H9 (cell line): ENCODE measurements around the gene ARID1B. TPM values are rescaled to one million over a fixed set of nuclear protein-coding genes. Genes with fewer than 3 reads are reported as not detected.

Experiments used
- DNase-seq: peaks from one replicate; pipeline ENCODE4 v3.0.0-alpha.2; 2017
- H2AFZ ChIP-seq: one replicate; pipeline ENCODE4 v1.6.1; 2013; ENCODE audit warnings: mild to moderate bottlenecking, low read length, control low read depth, moderate library complexity
- H2AK5ac ChIP-seq: 2 replicates; pipeline ENCODE4 v1.6.1; 2013; ENCODE audit warnings: low read length, control low read depth, mixed read lengths; ENCODE audit not compliant: insufficient read length
- H2BK120ac ChIP-seq: one replicate; pipeline ENCODE4 v1.6.1; 2013; ENCODE audit warnings: low read depth, mild to moderate bottlenecking, low read length, control low read depth, inconsistent platforms; ENCODE audit not compliant: poor library complexity, severe bottlenecking
- H2BK12ac ChIP-seq: 2 replicates; pipeline ENCODE4 v1.6.1; 2013; ENCODE audit warnings: low read length, control low read depth, mixed read lengths, low read depth; ENCODE audit not compliant: insufficient read length
- H2BK15ac ChIP-seq: 2 replicates; pipeline ENCODE4 v1.6.1; 2013; ENCODE audit warnings: low read depth, low read length, control low read depth
- H2BK20ac ChIP-seq: one replicate; pipeline ENCODE4 v1.6.1; 2013; ENCODE audit warnings: low read depth, mild to moderate bottlenecking, low read length, control low read depth, inconsistent platforms; ENCODE audit not compliant: poor library complexity, severe bottlenecking
- H2BK5ac ChIP-seq: 2 replicates; pipeline ENCODE4 v1.6.1; 2013; ENCODE audit warnings: low read length, control low read depth, mixed read lengths; ENCODE audit not compliant: insufficient read length
- H3K14ac ChIP-seq: 2 replicates; pipeline ENCODE4 v1.6.1; 2013; ENCODE audit warnings: low read length, control low read depth; ENCODE audit not compliant: insufficient read depth
- H3K18ac ChIP-seq: 2 replicates; pipeline ENCODE4 v1.6.1; 2013; ENCODE audit warnings: low read depth, mild to moderate bottlenecking, mixed read lengths, low read length, control low read depth; ENCODE audit not compliant: insufficient read length
- H3K23ac ChIP-seq: 2 replicates; pipeline ENCODE4 v1.6.1; 2013; ENCODE audit warnings: low read length, control low read depth, mixed read lengths, low read depth; ENCODE audit not compliant: insufficient read length
- H3K23me2 ChIP-seq: 2 replicates; pipeline ENCODE4 v1.6.1; 2013; ENCODE audit warnings: low read depth, mild to moderate bottlenecking, mixed read lengths, low read length, control low read depth; ENCODE audit not compliant: insufficient read length, poor library complexity, severe bottlenecking
- H3K27ac ChIP-seq: 2 replicates; pipeline ENCODE4 v1.5.1; 2013; ENCODE audit warnings: low read length, control low read depth, mixed read lengths, low read depth; ENCODE audit not compliant: insufficient read length
- H3K27me3 ChIP-seq: 2 replicates; pipeline ENCODE4 v1.6.1; 2013; ENCODE audit warnings: low read length, control low read depth, inconsistent platforms; ENCODE audit not compliant: insufficient read depth
- H3K4ac ChIP-seq: 2 replicates; pipeline ENCODE4 v1.6.1; 2013; ENCODE audit warnings: low read depth, mild to moderate bottlenecking, control low read depth, inconsistent platforms, low read length, moderate library complexity
- H3K4me1 ChIP-seq: 2 replicates; pipeline ENCODE4 v1.6.1; 2013; ENCODE audit warnings: low read length, control low read depth, inconsistent platforms; ENCODE audit not compliant: insufficient read depth
- H3K4me2 ChIP-seq: 2 replicates; pipeline ENCODE4 v1.6.1; 2013; ENCODE audit warnings: low read length, control low read depth, mixed read lengths; ENCODE audit not compliant: insufficient read length, insufficient read depth
- H3K56ac ChIP-seq: 2 replicates; pipeline ENCODE4 v1.6.1; 2013; ENCODE audit warnings: low read depth, mild to moderate bottlenecking, mixed read lengths, low read length, control low read depth; ENCODE audit not compliant: insufficient read length
- H3K79me1 ChIP-seq: 2 replicates; pipeline ENCODE4 v1.6.1; 2013; ENCODE audit warnings: low read depth, mild to moderate bottlenecking, moderate library complexity, low read length, control low read depth, inconsistent platforms; ENCODE audit not compliant: insufficient read depth, poor library complexity, severe bottlenecking
- H3K79me2 ChIP-seq: 2 replicates; pipeline ENCODE4 v1.6.1; 2013; ENCODE audit warnings: low read length, control low read depth, inconsistent platforms; ENCODE audit not compliant: insufficient read depth
- H3K9ac ChIP-seq: 2 replicates; pipeline ENCODE4 v1.6.1; 2013; ENCODE audit warnings: low read length, control low read depth, mixed read lengths; ENCODE audit not compliant: insufficient read length; ENCODE audit errors: extremely low read depth
- H3K9me3 ChIP-seq: one replicate; pipeline ENCODE4 v1.6.1; 2013; ENCODE audit warnings: low read depth, low read length, inconsistent platforms; ENCODE audit not compliant: control insufficient read depth
- H3T11ph ChIP-seq: one replicate; pipeline ENCODE4 v1.6.1; 2013; ENCODE audit warnings: mild to moderate bottlenecking, low read length, control low read depth, inconsistent platforms
- H4K20me1 ChIP-seq: one replicate; pipeline ENCODE4 v1.6.1; 2013; ENCODE audit not compliant: control insufficient read depth, insufficient read length, insufficient read depth
- H4K5ac ChIP-seq: 2 replicates; pipeline ENCODE4 v1.6.1; 2013; ENCODE audit warnings: low read depth, mild to moderate bottlenecking, mixed read lengths, low read length, control low read depth; ENCODE audit not compliant: insufficient read length
- H4K8ac ChIP-seq: replicated peaks from 2 replicates; pipeline ENCODE4 v1.6.1; 2013; ENCODE audit warnings: low read length, control low read depth, mixed read lengths, low read depth; ENCODE audit not compliant: insufficient read length
- H4K91ac ChIP-seq: 2 replicates; pipeline ENCODE4 v1.6.1; 2013; ENCODE audit warnings: low read depth, mild to moderate bottlenecking, moderate library complexity, mixed read lengths, low read length, control low read depth; ENCODE audit not compliant: insufficient read length
- H3K27ac Mint-ChIP-seq, 3 experiments: 2 replicates in 2 of 3; 3 replicates in 1 of 3; pipeline ENCODE4 v1.8.0; 2020 to 2021; ENCODE audit warnings: mixed read lengths in 3 of 3, mild to moderate bottlenecking in 1 of 3, moderate library complexity in 1 of 3
- H3K27me3 Mint-ChIP-seq: 2 replicates; pipeline ENCODE4 v1.8.0; 2021; ENCODE audit warnings: low read depth, mild to moderate bottlenecking, moderate library complexity, mixed read lengths
- H3K36me3 Mint-ChIP-seq, 3 experiments: 2 replicates in 2 of 3; 3 replicates in 1 of 3; pipeline ENCODE4 v1.8.0; 2020 to 2021; ENCODE audit warnings: low read depth in 3 of 3, mixed read lengths in 3 of 3; ENCODE audit not compliant: insufficient read depth in 1 of 3
- H3K4me1 Mint-ChIP-seq, 2 experiments: 2 replicates each; pipeline ENCODE4 v1.8.0; 2020; ENCODE audit warnings: mixed read lengths in 2 of 2
- H3K4me3 Mint-ChIP-seq, 2 experiments: 2 replicates in 1 of 2; 3 replicates in 1 of 2; pipeline ENCODE4 v1.8.0; 2020 to 2021; ENCODE audit warnings: mild to moderate bottlenecking in 2 of 2, mixed read lengths in 2 of 2, moderate library complexity in 1 of 2
- H3K9me3 Mint-ChIP-seq, 2 experiments: 2 replicates in 1 of 2; 3 replicates in 1 of 2; pipeline ENCODE4 v1.8.0; 2020; ENCODE audit warnings: mild to moderate bottlenecking in 2 of 2, mixed read lengths in 2 of 2, moderate library complexity in 1 of 2
- WGBS: extraction: QIAGEN DNeasy Blood & Tissue Kit; methylation state at CpG from one replicate; pipeline ENCODE4 v1.1.7; 2013; ENCODE audit warnings: missing lambda C conversion rate, low lambda C conversion rate, mixed read lengths; ENCODE audit not compliant: insufficient read length; ENCODE audit errors: extremely low coverage; 5-methylcytosine and 5-hydroxymethylcytosine counted together
- total RNA-seq: library from RNA; stranded (reverse); gene quantifications from 2 replicates; pipeline ENCODE4 v1.2.1, GENCODE V29; 2021
- TF ChIP-seq, protein P1 (sequence below): fragments of 200-600 bp; sonication (generic); conservative IDR thresholded peaks from 3 replicates; pipeline ENCODE4 v1.8.0; 2021; ENCODE audit warnings: antibody characterized with exemption, mild to moderate bottlenecking

Gene ARID1B
- total RNA-seq, 1 experiment from 2014 or later, result 88.2 TPM

DNA sequence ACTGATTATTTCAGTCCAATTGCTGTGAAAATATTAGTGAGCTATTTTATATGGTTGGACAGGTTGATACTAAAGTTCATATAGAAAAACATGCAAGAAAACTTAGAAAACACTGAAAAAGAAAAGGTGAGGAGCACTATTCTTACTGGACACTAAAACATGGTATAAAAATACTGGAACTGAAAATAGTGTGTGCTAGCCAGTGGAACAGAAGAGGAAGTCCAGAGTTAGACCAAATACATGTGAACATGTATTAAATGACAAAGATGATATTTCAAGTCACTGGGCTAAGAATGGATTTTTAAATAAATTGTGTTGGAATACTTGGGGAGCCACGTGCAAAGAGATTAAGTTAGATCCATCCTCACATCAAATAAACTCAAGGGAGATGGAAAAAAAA is 327.6 kb downstream of the ARID1B start:
- no peak overlapping the region for H2BK12ac ChIP-seq
- no peak overlapping the region for H3K56ac ChIP-seq
- no peak overlapping the region for H2BK20ac ChIP-seq
- no peaks in the 10 kb centered on the region for H3K9me3 Mint-ChIP-seq
- H3K14ac ChIP-seq, result no peak overlapping the region
- DNase-seq, result no peak
- no peak overlapping the region for H2AK5ac ChIP-seq
- H3K9ac ChIP-seq, result no peak overlapping the region
- H4K20me1 ChIP-seq, result no peaks in the 10 kb centered on the region
- H3K36me3 Mint-ChIP-seq, result no peaks in the 10 kb centered on the region
- H3K18ac ChIP-seq, result no peak overlapping the region
- no peak overlapping the region for H2BK15ac ChIP-seq
- H2BK120ac ChIP-seq, result no peak overlapping the region
- no CpG with 5 or more reads among the region's 1 CpG for WGBS
- H3T11ph ChIP-seq, result no peak overlapping the region
- no peaks in the 10 kb centered on the region for H3K23me2 ChIP-seq
- no peak overlapping the region for H4K8ac ChIP-seq
- no peaks in the 10 kb centered on the region for H3K27me3 Mint-ChIP-seq
- no peak overlapping the region for H2AFZ ChIP-seq
- H3K27me3 ChIP-seq, result no peaks in the 10 kb centered on the region
- no peak overlapping the region for H3K23ac ChIP-seq
- H3K79me1 ChIP-seq, result peaks cover 4% of the 10 kb centered on the region
- H3K27ac ChIP-seq, result no peak overlapping the region
- H3K4me3 Mint-ChIP-seq, result no peak overlapping the region
- TF ChIP-seq, protein P1, sequence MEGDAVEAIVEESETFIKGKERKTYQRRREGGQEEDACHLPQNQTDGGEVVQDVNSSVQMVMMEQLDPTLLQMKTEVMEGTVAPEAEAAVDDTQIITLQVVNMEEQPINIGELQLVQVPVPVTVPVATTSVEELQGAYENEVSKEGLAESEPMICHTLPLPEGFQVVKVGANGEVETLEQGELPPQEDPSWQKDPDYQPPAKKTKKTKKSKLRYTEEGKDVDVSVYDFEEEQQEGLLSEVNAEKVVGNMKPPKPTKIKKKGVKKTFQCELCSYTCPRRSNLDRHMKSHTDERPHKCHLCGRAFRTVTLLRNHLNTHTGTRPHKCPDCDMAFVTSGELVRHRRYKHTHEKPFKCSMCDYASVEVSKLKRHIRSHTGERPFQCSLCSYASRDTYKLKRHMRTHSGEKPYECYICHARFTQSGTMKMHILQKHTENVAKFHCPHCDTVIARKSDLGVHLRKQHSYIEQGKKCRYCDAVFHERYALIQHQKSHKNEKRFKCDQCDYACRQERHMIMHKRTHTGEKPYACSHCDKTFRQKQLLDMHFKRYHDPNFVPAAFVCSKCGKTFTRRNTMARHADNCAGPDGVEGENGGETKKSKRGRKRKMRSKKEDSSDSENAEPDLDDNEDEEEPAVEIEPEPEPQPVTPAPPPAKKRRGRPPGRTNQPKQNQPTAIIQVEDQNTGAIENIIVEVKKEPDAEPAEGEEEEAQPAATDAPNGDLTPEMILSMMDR, result no peak
- no peak overlapping the region for H3K4me2 ChIP-seq
- H4K91ac ChIP-seq, result no peak overlapping the region
- no peak overlapping the region for H4K5ac ChIP-seq
- H3K4me1 Mint-ChIP-seq, result 0 out of 4 replicates have a peak, but pooled peaks cover 0 to 4% of the 10 kb centered on the region in 2 experiments
- peak overlapping the region in 1 of 3 experiments; percentile 9; a peak in 1 of 7 replicates for H3K27ac Mint-ChIP-seq
- no peak overlapping the region for H2BK5ac ChIP-seq
- H3K4ac ChIP-seq, result no peak overlapping the region
- no peaks in the 10 kb centered on the region for H3K9me3 ChIP-seq
- H3K79me2 ChIP-seq, result no peaks in the 10 kb centered on the region
- H3K4me1 ChIP-seq, result no peaks in the 10 kb centered on the region
